Mesenchymal stem cell (in vitro differentiated cells and primary cell): ENCODE data around the gene ZBTB40.
A peak's percentile ranks its signal among the peaks of the same experiment; 100 is the strongest.

Source experiments
- DNase-seq: peaks from one replicate; pipeline ENCODE4 v3.0.0-alpha.2; 2013
- H2AFZ ChIP-seq: one replicate; pipeline ENCODE4 v1.6.1; 2013; ENCODE audit warnings: low read depth, mild to moderate bottlenecking, control low read depth, inconsistent platforms, low read length, moderate library complexity
- H2AK5ac ChIP-seq: 2 replicates; pipeline ENCODE4 v1.6.1; 2013; ENCODE audit warnings: low read length, moderate library complexity, mild to moderate bottlenecking, inconsistent platforms; ENCODE audit not compliant: severe bottlenecking
- H2BK120ac ChIP-seq: one replicate; pipeline ENCODE4 v1.6.1; 2013; ENCODE audit warnings: low read depth, mild to moderate bottlenecking, inconsistent platforms, low read length, moderate library complexity
- H2BK12ac ChIP-seq, 2 experiments: one replicate each; pipeline ENCODE4 v1.6.1; 2013; ENCODE audit warnings: inconsistent platforms in 2 of 2, low read length in 2 of 2, mild to moderate bottlenecking in 2 of 2, moderate library complexity in 2 of 2, control low read depth in 1 of 2
- H2BK15ac ChIP-seq: one replicate; pipeline ENCODE4 v1.6.1; 2013; ENCODE audit warnings: mild to moderate bottlenecking, low read depth, inconsistent platforms; ENCODE audit not compliant: poor library complexity, severe bottlenecking
- H2BK5ac ChIP-seq: 2 replicates; pipeline ENCODE4 v1.6.1; 2013; ENCODE audit warnings: low read depth, mild to moderate bottlenecking, low read length, control low read depth, inconsistent platforms; ENCODE audit not compliant: poor library complexity, severe bottlenecking
- H3K14ac ChIP-seq, 2 experiments: one replicate each; pipeline ENCODE4 v1.6.1; 2013; ENCODE audit warnings: inconsistent platforms in 2 of 2, low read length in 2 of 2, control low read depth in 1 of 2, mild to moderate bottlenecking in 1 of 2, moderate library complexity in 1 of 2
- H3K18ac ChIP-seq, 2 experiments: one replicate each; pipeline ENCODE4 v1.6.1; 2013; ENCODE audit warnings: inconsistent platforms in 2 of 2, low read length in 2 of 2, control low read depth in 1 of 2, low read depth in 1 of 2, mild to moderate bottlenecking in 1 of 2
- H3K23ac ChIP-seq, 2 experiments: one replicate each; pipeline ENCODE4 v1.6.1; 2013; ENCODE audit warnings: inconsistent platforms in 2 of 2, low read length in 2 of 2, mild to moderate bottlenecking in 2 of 2, moderate library complexity in 2 of 2, control low read depth in 1 of 2
- H3K27ac ChIP-seq: 2 replicates; pipeline ENCODE4 v1.5.1; 2013; ENCODE audit warnings: mild to moderate bottlenecking, moderate library complexity, low read length, control low read depth, inconsistent platforms; ENCODE audit not compliant: poor library complexity, severe bottlenecking
- H3K27me3 ChIP-seq, 2 experiments: 2 replicates each; pipeline versions ENCODE4 v1.6.1 to v1.7.0; 2013; ENCODE audit warnings: low read length in 2 of 2, mild to moderate bottlenecking in 2 of 2, moderate library complexity in 2 of 2, control low read depth in 1 of 2, inconsistent platforms in 1 of 2; ENCODE audit not compliant: control insufficient read depth in 1 of 2, insufficient read depth in 1 of 2
- H3K36me3 ChIP-seq, 2 experiments: 2 replicates each; pipeline versions ENCODE4 v1.6.1 to v1.7.0; 2013; ENCODE audit warnings: low read length in 2 of 2, control low read depth in 1 of 2, inconsistent platforms in 1 of 2, low read depth in 1 of 2, mild to moderate bottlenecking in 1 of 2; ENCODE audit not compliant: insufficient read depth in 2 of 2, control insufficient read depth in 1 of 2
- H3K4ac ChIP-seq, 2 experiments: one replicate each; pipeline ENCODE4 v1.6.1; 2013; ENCODE audit warnings: inconsistent platforms in 2 of 2, low read length in 2 of 2, mild to moderate bottlenecking in 2 of 2, moderate library complexity in 2 of 2, control low read depth in 1 of 2, low read depth in 1 of 2
- H3K4me1 ChIP-seq: 2 replicates; pipeline ENCODE4 v1.6.1; 2013; ENCODE audit warnings: low read depth, low read length, control low read depth; ENCODE audit not compliant: control insufficient read depth, insufficient read depth
- H3K4me2 ChIP-seq: 2 replicates; pipeline ENCODE4 v1.6.1; 2013; ENCODE audit warnings: low read length, mild to moderate bottlenecking, inconsistent platforms; ENCODE audit not compliant: poor library complexity, severe bottlenecking
- H3K4me3 ChIP-seq, 2 experiments: 2 replicates each; pipeline versions ENCODE4 v1.5.1 to v1.7.0; 2013; ENCODE audit warnings: low read length in 2 of 2, mild to moderate bottlenecking in 2 of 2, control low read depth in 1 of 2, low read depth in 1 of 2; ENCODE audit not compliant: insufficient read depth in 1 of 2
- H3K79me1 ChIP-seq: replicated peaks from 2 replicates; pipeline ENCODE4 v1.6.1; 2013; ENCODE audit warnings: mild to moderate bottlenecking, control low read depth, low read length, inconsistent platforms; ENCODE audit not compliant: poor library complexity, severe bottlenecking
- H3K9ac ChIP-seq: 2 replicates; pipeline ENCODE4 v1.7.0; 2013; ENCODE audit warnings: mild to moderate bottlenecking, low read length, moderate library complexity
- H3K9me3 ChIP-seq: 2 replicates; pipeline ENCODE4 v1.7.0; 2013; ENCODE audit warnings: mild to moderate bottlenecking, low read length; ENCODE audit not compliant: control insufficient read depth
- H4K8ac ChIP-seq: one replicate; pipeline ENCODE4 v1.6.1; 2013; ENCODE audit warnings: inconsistent platforms, mild to moderate bottlenecking, low read length, moderate library complexity
- H4K91ac ChIP-seq: one replicate; pipeline ENCODE4 v1.6.1; 2013; ENCODE audit warnings: mild to moderate bottlenecking, low read length, inconsistent platforms
- WGBS: methylation state at CpG from one replicate; pipeline ENCODE4 v1.1.7; 2013; ENCODE audit warnings: mixed read lengths; 5-methylcytosine and 5-hydroxymethylcytosine counted together

ZBTB40 gene

GRCh38 chr1:22411589-22411988, 40.1 kb upstream of the ZBTB40 start:
- Histone ChIP-seq H3K18ac (no peak overlapping the region), H3K27ac (no peak overlapping the region), H3K9me3 (no peaks in the 10 kb centered on the region), H3K27me3 (peaks cover 12 to 13% of the 10 kb centered on the region in 2 experiments), H2BK15ac (no peak overlapping the region), H2BK12ac (no peak overlapping the region), H3K4ac (no peak overlapping the region), H3K14ac (no peak overlapping the region), H3K36me3 (no peaks in the 10 kb centered on the region), H4K8ac (no peak overlapping the region), H2BK5ac (no peak overlapping the region), H2AK5ac (no peak overlapping the region), H2AFZ (no peak overlapping the region), H3K4me2 (no peak overlapping the region), H3K4me1 (peaks cover 22% of the 10 kb centered on the region), H3K4me3 (no peak overlapping the region), H4K91ac (no peak overlapping the region), H3K79me1 (no peaks in the 10 kb centered on the region), H3K23ac (no peak overlapping the region), H2BK120ac (no peak overlapping the region), H3K9ac (no peak overlapping the region)
- 78% methylated on average over 1 of the region's 1 CpG for WGBS
- no peak for DNase-seq

- peak; percentile 88 for DNase-seq
- no peak overlapping the region for H2BK120ac ChIP-seq
- WGBS: 68% methylated on average over 8 of the region's 8 CpGs
Measured at GRCh38 chr1:22412932-22413727, 38.5 kb upstream of the ZBTB40 start.

GRCh38 chr1:22413799-22414198, 37.9 kb upstream of the ZBTB40 start:
- H3K4me2 ChIP-seq: no peak overlapping the region
- H2BK120ac ChIP-seq: no peak overlapping the region
- H3K4ac ChIP-seq: no peak overlapping the region
- H2BK12ac ChIP-seq: no peak overlapping the region
- H3K4me3 ChIP-seq: no peak overlapping the region
- H3K36me3 ChIP-seq: no peaks in the 10 kb centered on the region
- no peak for DNase-seq
- H2AFZ ChIP-seq: no peak overlapping the region
- H4K8ac ChIP-seq: no peak overlapping the region
- no peak overlapping the region for H3K14ac ChIP-seq
- H2AK5ac ChIP-seq: peak overlapping the region; percentile 40
- no peak overlapping the region for H3K9ac ChIP-seq
- peaks cover 23% of the 10 kb centered on the region for H3K4me1 ChIP-seq
- H2BK5ac ChIP-seq: no peak overlapping the region
- peaks cover under 1 to 5% of the 10 kb centered on the region in 2 experiments for H3K27me3 ChIP-seq
- no peak overlapping the region for H4K91ac ChIP-seq
- no peak overlapping the region for H3K18ac ChIP-seq
- no CpG with 5 or more reads among the region's 1 CpG for WGBS
- H3K27ac ChIP-seq: no peak overlapping the region
- H2BK15ac ChIP-seq: no peak overlapping the region
- H3K9me3 ChIP-seq: no peaks in the 10 kb centered on the region
- H3K79me1 ChIP-seq: no peaks in the 10 kb centered on the region
- no peak overlapping the region for H3K23ac ChIP-seq

More at GRCh38 chr1:22412932-22413727, 38.5 kb upstream of the ZBTB40 start:
- H4K8ac ChIP-seq: no peak overlapping the region
- no peaks in the 10 kb centered on the region for H3K36me3 ChIP-seq
- H3K4ac ChIP-seq: no peak overlapping the region
- H3K27me3 ChIP-seq: peaks cover 5 to 6% of the 10 kb centered on the region in 2 experiments
- H2AK5ac ChIP-seq: no peak overlapping the region
- no peak overlapping the region for H3K14ac ChIP-seq
- H3K18ac ChIP-seq: peak overlapping the region in 1 of 2 experiments; percentile 20
- H3K79me1 ChIP-seq: no peaks in the 10 kb centered on the region
- H3K4me3 ChIP-seq: no peak overlapping the region
- peak overlapping the region; percentile 35 to 49 for H2BK12ac ChIP-seq
- no peak overlapping the region for H3K27ac ChIP-seq
- H2AFZ ChIP-seq: no peak overlapping the region
- H3K4me1 ChIP-seq: peaks cover 20% of the 10 kb centered on the region
- H2BK5ac ChIP-seq: no peak overlapping the region
- H3K9me3 ChIP-seq: no peaks in the 10 kb centered on the region
- no peak overlapping the region for H4K91ac ChIP-seq
- no peak overlapping the region for H2BK15ac ChIP-seq
- H3K4me2 ChIP-seq: no peak overlapping the region
- H3K9ac ChIP-seq: no peak overlapping the region
- H3K23ac ChIP-seq: no peak overlapping the region

- Histone ChIP-seq H3K4me3 (no peak overlapping the region), H2AK5ac (peak overlapping the region; percentile 40), H3K27me3 (peaks cover 0 to 5% of the 10 kb centered on the region in 2 experiments), H3K4me1 (peaks cover 24% of the 10 kb centered on the region), H3K79me1 (no peaks in the 10 kb centered on the region), H3K9me3 (no peaks in the 10 kb centered on the region), H3K27ac (no peak overlapping the region), H2BK120ac (no peak overlapping the region), H2BK15ac (no peak overlapping the region), H2AFZ (no peak overlapping the region), H3K4me2 (no peak overlapping the region), H3K4ac (no peak overlapping the region), H3K9ac (no peak overlapping the region), H3K23ac (no peak overlapping the region), H4K91ac (no peak overlapping the region), H4K8ac (no peak overlapping the region), H3K18ac (no peak overlapping the region), H3K36me3 (no peaks in the 10 kb centered on the region), H3K14ac (no peak overlapping the region), H2BK12ac (no peak overlapping the region), H2BK5ac (no peak overlapping the region)
- WGBS: 69% methylated on average over 11 of the region's 11 CpGs
- peak; percentile 85 for DNase-seq
Measured at GRCh38 chr1:22414244-22414751, 37.4 kb upstream of the ZBTB40 start.
